ENCODE measurements around the gene MORF4L2.
"Not testable (repeated sequence)": the region's sequence is repeated elsewhere in the genome, so short reads cannot be mapped to it uniquely, and the experiment has no call there.

MORF4L2 gene

GRCh38 chrX:103678199-103678993 lies 8.1 kb downstream of the MORF4L2 start:
- DNase-seq (ENCODE audit: low read depth): no peak

DNA sequence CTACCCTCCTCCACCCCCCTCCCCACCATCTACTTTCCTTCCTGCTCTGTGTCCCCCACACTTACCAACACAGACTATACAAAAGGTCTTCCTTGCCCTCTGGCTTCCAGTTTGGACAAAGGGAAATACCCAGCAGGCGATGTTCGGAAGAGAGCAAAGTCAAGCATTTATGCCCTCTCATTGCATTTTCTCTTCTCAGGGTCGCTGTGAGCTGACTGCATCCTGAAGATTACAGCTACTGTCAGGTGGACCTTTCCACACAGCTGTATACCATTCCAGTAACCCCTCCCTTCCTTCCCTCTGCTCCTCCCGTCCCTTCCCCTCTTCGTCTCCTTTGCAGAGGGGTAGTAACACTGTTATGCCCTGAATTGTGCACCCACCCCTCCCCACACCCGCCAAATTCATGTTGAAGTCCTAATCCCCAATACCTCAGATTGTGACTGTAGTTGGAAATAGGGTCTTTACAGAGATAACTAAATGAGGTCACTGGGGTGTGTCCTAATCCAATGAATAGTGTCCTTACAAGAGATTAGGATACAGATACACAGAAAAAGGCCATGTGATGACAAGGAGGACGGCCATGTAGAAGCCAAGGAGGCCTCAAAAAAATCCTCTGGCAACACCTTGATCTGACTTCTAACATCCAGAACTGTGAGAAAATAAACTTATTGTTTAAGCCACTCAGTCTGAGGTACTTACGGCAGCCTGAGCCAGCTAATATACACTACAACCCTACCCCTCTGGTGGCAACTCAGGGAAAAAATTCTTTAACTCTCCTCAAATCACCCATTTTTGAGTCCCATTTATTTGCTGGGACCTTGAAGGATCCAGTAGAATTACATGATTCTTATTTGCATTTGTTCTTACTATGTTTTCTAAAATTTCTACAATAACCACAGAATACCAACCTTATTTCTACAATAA lies 11.7 kb downstream of the MORF4L2 start:
- DNase-seq (ENCODE audit: low read depth): no peak

GRCh38 chrX:103669745-103670144 lies 16.8 kb downstream of the MORF4L2 start:
- DNase-seq (ENCODE audit: low read depth): no peak

GRCh38 chrX:103666202-103667107 lies 20.0 kb downstream of the MORF4L2 start:
- DNase-seq (ENCODE audit: low read depth): no peak

GRCh38 chrX:103663981-103664762 lies 22.3 kb downstream of the MORF4L2 start:
- no peak for DNase-seq (ENCODE audit: low read depth)

GRCh38 chrX:103659460-103659859 lies 27.0 kb downstream of the MORF4L2 start:
- DNase-seq (ENCODE audit: low read depth): not testable (repeated sequence)

DNA sequence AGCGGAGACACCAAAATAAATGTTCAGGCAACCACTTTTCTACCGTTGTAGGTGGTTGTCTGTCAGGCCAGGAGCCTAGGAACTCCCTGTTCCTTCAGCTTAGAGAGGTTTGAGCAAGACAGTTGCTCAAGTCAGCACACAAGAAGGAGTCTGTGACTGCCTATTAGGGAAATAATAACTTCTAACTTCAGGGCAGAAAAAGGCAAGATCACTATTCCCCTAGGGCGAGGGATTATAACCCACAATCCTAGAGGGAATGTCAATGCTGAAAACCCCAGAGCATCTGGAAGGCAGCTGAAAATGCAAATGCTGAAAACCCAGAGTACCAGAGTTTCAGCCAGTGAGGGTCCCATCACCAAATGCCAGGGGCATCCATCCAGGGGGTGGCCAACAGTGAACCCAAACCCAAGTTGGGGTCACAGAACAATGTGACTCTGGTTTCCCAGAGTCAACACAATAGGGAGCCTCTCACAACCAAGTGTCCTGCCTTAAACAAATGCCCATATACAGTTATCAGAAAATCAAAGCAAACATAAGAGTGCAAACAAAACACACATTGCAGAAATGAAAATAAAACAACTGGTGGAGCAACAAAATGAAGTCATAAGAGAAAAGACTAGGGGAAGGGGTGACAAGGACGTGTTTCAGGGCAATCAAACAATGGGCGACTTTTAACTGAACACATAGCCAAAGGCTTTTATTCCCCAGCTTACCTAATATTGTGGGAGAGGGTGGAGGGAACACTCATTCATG lies 27.6 kb downstream of the MORF4L2 start:
- DNase-seq (ENCODE audit: low read depth): no peak

GRCh38 chrX:103657066-103657465 lies 29.4 kb downstream of the MORF4L2 start:
- DNase-seq (ENCODE audit: low read depth): not testable (repeated sequence)

- no peak for DNase-seq (ENCODE audit: low read depth)
These were observed 29.9 kb downstream of the MORF4L2 start for GRCh38 chrX:103656617-103657016.

GRCh38 chrX:103655230-103656000 lies 31.1 kb downstream of the MORF4L2 start:
- not testable (repeated sequence) for DNase-seq (ENCODE audit: low read depth)

DNA sequence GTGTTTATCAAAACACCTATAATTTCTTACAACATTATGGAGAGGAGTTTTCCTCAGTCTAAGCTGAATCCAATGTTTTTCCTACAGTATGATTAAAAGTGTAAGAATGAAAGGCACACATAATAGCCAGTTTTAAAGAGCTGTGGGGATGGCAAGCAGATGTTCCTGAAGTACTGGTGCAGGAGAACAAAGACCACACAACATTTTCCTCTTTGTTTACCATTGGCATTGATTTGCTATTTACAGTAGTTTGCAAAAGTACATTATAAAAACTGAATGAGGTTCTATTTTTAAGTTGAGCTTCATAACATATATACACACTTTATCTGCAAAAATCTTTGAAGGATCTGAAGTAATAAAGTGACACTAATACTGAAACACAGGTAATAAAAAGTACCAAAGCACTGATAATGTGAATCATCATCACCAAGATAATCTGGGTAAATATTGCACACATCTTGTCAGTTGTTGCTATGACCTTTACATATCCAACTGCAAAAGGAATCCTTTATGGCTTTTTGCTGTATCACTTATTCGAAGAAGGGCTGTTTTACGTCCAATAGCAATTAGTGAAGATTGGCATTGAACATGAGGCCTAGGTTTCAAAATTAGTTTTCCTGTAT lies 35.2 kb downstream of the MORF4L2 start:
- DNase-seq (ENCODE audit: low read depth): no peak

DNA sequence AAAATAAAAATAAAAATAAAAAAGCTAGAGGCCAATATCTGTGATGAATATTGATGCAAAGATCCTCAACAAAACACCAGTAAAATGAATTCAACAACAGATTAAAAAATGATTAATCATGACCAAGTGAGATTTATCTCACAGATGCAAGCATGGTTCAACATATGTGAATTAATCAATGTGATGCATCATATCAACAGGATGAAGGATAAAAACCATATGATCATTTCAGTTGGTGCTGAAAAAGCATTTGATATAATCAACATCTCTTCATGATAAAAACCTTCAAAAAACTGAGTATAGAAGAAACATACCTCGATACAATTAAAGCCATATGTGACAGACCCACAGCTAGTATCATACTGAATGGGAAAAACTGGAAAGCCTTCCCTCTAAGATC lies 38.9 kb downstream of the MORF4L2 start:
- DNase-seq (ENCODE audit: low read depth): no peak

GRCh38 chrX:103644125-103644524 lies 42.4 kb downstream of the MORF4L2 start:
- DNase-seq (ENCODE audit: low read depth): no peak

DNA sequence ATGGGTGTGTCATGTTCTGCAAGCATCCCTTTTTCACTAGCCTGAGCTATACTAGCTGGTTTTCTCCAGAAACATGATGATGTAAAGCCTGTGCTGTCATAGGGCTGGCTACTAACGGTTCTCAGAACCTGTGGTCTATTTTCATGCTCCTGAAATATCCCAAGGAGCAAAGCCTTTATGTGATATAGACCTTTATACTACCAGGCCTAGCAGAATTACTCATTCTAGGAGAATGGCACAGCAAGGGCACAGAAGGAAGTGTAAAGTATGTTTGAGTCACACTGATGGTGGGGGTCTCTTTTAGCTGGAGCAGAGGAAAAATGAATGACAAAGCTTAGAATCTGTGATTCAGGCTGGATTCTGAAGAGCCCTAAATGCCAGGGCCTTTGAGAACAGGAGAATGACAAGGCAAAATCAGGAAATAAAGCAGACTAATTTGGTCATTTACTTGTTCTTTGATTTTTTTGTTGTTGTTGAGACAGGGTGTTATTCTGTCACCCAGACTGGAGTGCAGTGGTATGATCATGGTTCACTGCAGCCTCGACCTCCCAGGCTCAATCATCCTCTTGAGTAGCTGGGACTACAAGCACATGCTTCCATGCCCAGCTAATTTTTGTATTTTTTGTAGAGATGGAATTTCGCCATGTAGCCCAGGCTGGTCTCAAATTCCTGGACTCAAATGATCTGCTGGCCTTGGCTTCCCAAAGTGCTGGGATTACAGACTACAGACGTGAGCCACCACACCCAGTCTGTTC lies 45.9 kb downstream of the MORF4L2 start:
- no peak for DNase-seq (ENCODE audit: low read depth)

DNA sequence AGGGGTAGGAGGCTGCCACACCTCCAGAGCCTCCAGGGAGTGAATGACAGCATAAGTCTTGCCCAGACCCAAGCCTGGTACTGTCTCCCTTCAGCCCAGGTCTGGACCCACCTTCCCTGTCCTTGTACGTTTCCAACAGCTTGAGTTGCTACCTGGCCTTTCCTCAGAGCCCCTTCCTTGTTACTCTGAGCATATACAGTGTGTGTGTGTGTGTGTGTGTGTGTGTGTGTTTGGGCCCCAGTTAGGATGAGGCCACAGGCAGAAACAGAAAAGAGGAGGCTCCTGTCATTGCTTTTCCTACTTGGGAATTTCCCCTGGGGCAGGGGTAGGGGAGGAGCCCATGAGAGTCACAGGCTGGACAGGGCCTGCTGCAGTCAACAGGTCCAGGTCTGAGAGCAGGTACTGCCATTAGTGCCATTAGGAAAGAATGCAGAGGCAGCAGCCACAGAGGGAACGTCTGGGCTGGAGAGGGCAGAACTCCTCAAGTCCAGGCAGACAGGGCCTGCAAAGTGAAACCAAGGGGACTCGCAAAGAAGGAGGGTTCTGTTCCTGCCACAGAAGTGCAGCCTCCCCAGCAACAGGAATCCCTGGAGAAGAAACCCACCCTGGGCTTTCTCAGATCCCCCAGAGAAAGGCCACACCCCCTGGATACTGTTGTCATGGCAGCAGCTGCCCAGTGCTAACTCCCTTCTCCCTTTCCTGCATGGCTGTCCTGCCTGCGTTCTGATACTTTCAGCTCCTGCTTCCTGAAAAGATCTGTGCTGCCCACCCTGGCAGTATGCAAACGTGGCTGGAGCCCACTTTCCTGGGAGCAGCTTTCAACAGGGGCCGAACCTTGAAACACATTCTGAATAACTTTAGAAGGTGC lies 47.8 kb downstream of the MORF4L2 start:
- DNase-seq (ENCODE audit: low read depth): not testable (repeated sequence)

DNA sequence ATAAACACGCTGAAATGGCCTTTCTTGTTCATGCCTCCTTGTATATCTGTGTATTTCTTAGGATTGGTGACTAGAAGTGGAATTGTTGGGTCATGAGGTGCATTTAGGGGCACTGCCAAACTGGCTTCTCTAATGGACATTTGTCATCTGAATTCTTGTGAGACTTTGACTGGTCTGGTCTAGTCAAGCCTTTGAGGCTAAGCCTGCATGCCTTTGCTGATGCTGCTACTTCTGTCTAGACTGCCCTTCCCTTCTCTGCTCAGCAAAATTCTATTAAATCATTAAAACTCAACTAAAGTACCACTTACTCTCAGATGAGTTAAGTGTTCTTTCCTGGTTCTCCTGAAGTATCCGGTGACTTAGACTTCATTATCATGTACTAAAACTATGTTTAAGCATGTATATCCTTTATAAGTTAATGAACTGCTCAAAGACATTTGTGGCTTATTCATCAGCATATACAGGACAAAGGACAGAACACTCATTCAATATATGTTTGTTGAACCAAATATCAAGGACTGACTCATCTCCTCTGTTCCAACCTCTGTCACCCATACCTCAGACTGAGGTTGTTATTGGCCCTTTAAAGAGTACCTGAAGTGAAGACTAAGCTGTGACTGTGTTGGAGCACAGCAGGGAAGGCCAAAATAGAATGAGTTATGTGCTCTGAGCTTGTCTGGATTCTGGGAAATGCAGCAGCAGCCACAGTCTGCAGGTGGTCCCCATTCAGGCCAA lies 48.7 kb downstream of the MORF4L2 start:
- no peak for DNase-seq (ENCODE audit: low read depth)

GRCh38 chrX:103635436-103635835 lies 51.1 kb downstream of the MORF4L2 start:
- DNase-seq (ENCODE audit: low read depth): no peak
